Smooth muscle cell of the pulmonary artery (primary cell): ENCODE data around the gene ARR3. TPM values are rescaled to one million over a fixed set of nuclear protein-coding genes. Genes with fewer than 3 reads are reported as not detected.

Experiments used
- total RNA-seq: library from RNA; depleted of rRNA; stranded (reverse); fragments of >200 nt; gene quantifications from 2 replicates; pipeline ENCODE4 v1.2.3, GENCODE V29; 2014

ARR3 gene
- total RNA-seq = not detected in 2 replicates

GRCh38 chrX:70268034-70268433, at the start of gene ARR3:
Gene ARR3 (plus strand): TSS chrX:70268334. CDS start chrX:70269386, 1,052 bp downstream.

GRCh38 chrX:70234355-70234754, 33.8 kb upstream of the ARR3 start, which contains the start of gene AWAT1:
Gene AWAT1 (plus strand): TSS chrX:70234655. CDS start chrX:70234696, 41 bp downstream.

GRCh38 chrX:70260104-70260503, 8.0 kb upstream of the ARR3 start, which contains the start of gene P2RY4:
Gene P2RY4 (minus strand): TSS chrX:70260204. CDS start chrX:70259624, 580 bp downstream.

GRCh38 chrX:70281951-70282350, 13.8 kb downstream of the ARR3 start, which contains the start of gene RAB41:
Gene RAB41 (plus strand): TSS chrX:70282172. CDS start chrX:70282218, 46 bp downstream.

GRCh38 chrX:70289793-70290770, 21.9 kb downstream of the ARR3 start, which contains the start of the genes KIF4A and PDZD11:
Gene KIF4A (plus strand): TSS chrX:70290104. CDS start chrX:70290459, 355 bp downstream.
Gene PDZD11 (minus strand): TSS chrX:70289927. CDS start chrX:70289341, 586 bp downstream.

Other genes with a start within 250 kb of the ARR3 start
- gene AWAT2, start 218.4 kb upstream of the ARR3 start, total RNA-seq = not detected in 2 replicates
- gene OTUD6A, start 205.9 kb upstream of the ARR3 start, total RNA-seq = not detected in 2 replicates
- 56.6 and 74.7 TPM in 2 replicates for gene IGBP1, start 134.9 kb upstream of the ARR3 start, total RNA-seq
- not detected in 2 replicates for gene DGAT2L6, start 90.9 kb upstream of the ARR3 start, total RNA-seq
- not detected in 2 replicates for gene AWAT1, start 33.7 kb upstream of the ARR3 start, total RNA-seq
- gene P2RY4, start 8.1 kb upstream of the ARR3 start, total RNA-seq = 0.07 and 0.13 TPM in 2 replicates
- gene RAB41, start 13.8 kb downstream of the ARR3 start, total RNA-seq = not detected in 2 replicates
- gene PDZD11, start 21.6 kb downstream of the ARR3 start, total RNA-seq = 33.3 and 42.8 TPM in 2 replicates
- gene KIF4A, start 21.8 kb downstream of the ARR3 start, total RNA-seq = 2.2 and 4.7 TPM in 2 replicates
- gene GDPD2, start 155.0 kb downstream of the ARR3 start, total RNA-seq = not detected in 2 replicates
- 14.3 and 22.2 TPM in 2 replicates for gene DLG3, start 176.5 kb downstream of the ARR3 start, total RNA-seq